Fibroblast of skin of left quadriceps (primary cell): ENCODE results near the gene NT5DC3.

Source experiments
- DNase-seq, 2 experiments: peaks; one replicate each; pipeline ENCODE4 v3.0.0-alpha.2; 2013; ENCODE audit warnings: low read depth in 2 of 2

The NT5DC3 gene

DNA sequence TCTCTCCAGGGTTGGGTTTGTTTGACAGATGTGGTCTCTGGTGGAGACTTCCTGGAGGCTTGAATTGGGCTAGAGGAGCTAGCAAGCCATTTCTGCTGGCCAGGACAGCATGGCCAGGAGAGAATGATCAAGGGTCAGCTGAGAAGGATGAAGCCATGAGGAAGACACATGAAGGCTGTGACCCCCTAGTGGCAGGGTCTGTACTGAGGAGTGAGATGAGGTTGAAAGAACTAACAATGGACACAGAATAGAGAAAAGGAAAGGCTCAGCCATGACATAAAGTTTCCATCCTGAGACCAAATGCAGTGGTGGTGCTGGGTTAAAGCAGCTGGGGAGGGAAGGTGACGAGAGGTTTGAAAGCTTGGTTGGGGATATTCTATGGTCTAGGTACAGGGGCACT, 89.9 kb downstream of the NT5DC3 start:
- no peak for DNase-seq

DNA sequence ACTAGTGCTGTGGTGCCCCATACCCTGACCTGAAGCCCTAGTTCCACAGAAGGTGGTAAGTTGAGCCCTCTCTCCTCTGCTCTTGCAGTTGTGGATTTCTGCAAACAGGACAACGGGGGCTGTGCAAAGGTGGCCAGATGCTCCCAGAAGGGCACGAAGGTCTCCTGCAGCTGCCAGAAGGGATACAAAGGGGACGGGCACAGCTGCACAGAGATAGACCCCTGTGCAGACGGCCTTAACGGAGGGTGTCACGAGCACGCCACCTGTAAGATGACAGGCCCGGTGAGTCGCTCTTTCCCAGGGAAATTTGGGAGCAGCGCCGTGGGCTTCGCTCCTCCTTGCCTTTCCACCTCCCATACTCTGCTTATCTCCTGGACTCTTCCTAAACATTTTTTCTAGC, 92.2 kb downstream of the NT5DC3 start:
- no peak for DNase-seq

DNA sequence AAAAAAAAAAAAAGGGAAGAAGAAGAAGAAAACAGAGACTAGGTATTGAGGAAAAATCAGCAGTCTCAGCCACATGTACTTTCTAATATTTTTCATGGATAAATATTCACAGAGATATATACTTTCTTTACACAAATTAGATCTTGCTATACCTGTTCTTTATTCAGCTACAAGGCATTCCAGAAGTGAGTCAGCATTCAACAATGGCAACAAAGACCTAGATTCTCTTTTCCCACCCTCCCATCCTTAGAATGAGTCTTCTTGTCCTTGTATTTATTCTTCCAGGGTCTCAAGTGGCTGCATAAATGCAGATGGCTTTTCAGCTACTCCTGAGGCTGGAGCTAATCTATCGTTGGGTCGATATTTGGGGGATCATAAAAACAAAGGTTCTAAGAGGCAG, 93.0 kb downstream of the NT5DC3 start:
- no peak for DNase-seq

DNA sequence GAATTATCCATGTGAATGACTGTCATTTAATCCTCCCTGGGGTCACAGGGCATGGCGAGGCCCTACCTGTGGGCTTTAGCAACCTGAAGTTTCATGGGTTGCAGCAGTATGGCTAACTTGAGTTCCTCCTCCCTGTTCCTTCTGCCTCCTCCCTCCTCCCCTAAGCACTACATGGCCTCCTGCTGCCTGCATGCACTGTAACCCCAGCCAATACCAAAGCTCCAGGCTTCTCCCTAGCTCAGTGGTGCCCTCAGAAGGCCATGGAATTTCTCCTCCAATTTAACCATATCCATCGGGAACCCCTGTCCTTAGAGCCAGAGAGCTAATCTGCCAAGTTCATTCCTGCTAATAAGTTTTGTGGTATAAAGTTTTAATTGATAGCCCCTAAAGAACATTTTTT, 95.1 kb downstream of the NT5DC3 start:
- DNase-seq: no peak

DNA sequence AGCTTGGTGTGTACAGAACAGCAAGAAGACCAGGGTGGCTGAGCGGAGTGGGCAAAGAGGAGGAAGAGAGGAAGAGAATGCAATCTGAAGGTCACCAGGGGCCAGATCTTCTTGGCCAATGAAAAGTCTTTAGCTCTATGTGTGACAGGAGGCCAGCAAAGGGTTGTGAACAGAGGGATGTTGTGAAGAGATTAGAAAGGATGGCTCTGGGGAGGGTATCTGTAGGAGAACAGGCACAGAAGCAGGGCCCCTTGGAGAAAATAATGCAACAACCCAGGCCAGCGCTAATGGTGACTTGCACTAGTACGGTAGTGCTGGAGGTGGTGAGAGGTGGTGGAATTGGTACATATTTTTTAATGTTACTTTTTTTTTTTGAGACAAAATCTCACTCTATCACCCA, 97.2 kb downstream of the NT5DC3 start:
- no peak for DNase-seq

DNA sequence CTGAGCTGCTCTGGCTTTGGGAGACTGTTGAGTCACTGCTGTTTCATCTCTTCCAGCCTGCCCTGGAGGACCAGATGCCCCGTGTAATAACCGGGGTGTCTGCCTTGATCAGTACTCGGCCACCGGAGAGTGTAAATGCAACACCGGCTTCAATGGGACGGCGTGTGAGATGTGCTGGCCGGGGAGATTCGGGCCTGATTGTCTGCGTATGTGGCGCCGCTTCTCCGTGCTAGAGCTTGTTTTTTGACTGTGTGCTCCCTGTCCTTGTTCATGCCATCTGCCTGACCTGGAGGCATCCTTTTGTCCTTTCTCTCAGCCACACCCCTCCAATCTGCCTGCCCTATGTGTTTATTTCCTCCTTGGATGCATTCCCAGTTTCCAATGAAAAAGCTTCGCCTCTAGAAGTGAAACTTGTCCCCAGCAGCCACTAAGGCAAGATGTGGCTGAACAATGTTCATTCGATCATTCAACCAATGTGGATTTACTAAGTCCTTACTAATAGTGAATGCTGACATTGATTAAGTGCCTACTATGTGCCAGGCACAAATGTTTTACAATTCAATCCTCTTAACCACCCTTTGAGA, 98.6 kb downstream of the NT5DC3 start:
- DNase-seq: no peak

DNA sequence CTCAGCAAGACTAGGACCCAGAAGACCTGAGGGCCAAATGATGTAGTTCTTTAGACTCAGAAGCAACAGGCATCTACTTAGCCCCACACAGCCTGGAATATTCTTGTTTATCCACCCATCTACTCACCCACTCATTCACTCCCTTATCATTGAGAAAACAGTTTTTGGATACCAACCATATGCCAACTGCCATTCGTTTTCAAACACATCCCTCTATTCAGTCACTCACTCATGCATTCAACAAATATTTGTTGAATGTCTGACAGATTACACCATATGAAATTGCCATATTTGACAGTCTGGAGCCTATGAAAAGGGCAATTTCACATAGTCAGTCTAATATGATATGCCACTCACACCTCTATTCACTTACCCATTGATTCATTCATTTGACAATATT, 103.2 kb downstream of the NT5DC3 start:
- DNase-seq: no peak

DNA sequence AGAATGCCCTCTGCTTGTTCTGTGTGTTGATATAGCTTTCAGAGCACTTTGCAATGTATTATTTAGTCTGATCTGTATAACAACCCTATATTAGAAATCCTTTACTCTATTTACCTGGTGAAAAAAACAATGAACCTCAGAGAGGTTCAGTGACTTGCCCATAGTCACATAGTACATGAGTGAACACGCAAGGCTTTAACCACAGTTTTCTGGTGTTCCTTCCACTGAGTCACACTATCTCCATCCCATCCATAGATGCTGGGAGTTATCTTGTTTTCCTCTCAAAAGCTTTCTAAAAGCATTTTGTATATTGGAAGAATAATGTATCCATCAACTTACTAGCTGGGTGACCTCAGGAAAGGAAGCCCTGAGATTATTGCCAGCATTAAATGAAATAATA, 104.5 kb downstream of the NT5DC3 start:
- DNase-seq: no peak

DNA sequence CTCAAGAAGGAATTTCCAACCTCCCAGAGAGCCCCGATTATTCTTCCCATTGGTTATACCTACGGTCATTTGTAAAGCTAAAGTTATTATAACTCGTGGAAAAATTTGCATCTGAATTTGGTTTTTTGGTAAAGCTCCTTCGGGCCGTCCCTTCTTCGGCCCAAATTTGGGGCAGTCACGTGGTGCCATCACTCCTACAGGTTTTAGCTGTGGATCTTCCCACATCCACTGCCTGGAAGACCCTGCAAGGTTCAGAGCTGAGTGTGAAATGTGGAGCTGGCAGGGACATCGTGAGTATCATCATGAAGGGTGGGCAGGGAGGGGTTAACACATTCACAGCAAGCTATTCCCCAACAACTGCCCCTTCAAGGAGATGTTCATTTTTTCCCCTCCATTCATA, 105.7 kb downstream of the NT5DC3 start:
- DNase-seq: no peak

DNA sequence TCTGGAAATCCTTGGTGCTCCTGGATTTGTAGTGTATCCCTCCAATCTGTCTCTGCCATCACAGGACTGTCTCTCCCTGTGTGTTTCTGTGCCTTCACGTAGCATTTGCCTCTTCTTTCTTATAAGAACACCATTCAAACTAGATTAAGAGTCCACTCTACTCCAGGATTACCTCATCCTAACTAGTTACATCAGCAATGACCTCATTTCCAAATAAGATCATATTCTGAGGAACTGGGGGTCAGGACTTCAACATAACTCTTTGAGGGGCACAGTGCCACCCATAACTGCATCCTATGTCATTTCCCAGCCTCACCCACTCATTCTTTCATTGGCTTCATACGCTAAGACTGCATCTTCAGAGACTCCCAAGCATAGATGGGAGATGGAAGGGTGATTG, 106.2 kb downstream of the NT5DC3 start:
- DNase-seq: no peak

DNA sequence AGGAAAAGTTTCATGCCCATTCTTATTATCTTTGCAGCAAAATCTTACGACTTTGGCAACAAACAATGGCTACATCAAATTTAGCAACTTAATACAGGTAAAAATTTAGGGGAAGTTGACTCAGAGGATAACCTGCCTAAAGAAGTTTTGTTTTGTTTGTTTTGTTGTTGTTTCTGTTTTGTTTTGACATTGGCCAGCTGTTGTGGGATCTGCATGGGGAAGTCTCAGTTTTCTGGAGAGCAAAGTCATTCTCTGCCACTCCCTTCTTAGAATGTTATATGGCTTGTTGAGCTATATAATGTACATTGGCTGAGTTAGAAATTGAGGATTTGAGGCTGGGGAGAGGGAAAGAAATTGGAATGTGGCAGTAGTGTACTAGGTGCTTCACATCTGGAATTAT, 109.5 kb downstream of the NT5DC3 start:
- DNase-seq: no peak

DNA sequence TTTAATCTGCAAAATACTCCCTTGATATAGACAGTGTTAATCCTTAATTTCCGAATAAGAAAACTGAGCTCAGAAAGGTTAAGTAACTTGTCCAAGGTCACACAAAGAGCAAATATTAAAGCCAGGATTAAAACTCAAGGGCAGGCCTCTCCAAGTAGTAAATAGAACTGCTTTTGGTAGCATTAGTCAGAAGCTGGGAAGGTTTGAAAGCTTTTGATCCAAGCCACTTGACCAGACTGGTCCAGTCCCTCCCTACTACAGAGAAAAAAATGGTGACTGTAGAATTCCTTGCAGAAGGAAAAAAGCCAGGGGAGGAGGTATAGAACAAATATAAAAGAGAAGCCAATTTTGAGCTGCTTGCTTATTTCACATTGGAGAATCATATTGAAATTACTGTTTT, 111.5 kb downstream of the NT5DC3 start:
- no peak for DNase-seq

DNA sequence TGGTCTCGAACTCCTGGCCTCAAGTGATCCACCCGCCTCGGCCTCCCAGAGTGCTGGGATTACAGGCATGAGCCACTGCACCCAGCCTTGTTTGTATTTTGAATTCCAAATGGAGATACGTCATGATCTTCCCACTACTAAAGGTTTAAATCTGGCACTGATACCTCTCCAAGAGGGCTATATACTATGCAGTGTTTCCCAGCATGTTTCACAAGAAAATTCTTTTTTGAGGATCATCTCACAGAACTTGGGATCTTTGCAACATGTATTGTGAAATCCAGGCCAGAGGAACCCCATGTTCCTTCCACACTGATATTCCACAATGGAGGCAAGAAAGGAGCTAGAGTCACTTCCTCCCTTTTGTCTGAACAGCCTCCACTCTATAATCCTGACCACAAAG, 112.7 kb downstream of the NT5DC3 start:
- no peak for DNase-seq

DNA sequence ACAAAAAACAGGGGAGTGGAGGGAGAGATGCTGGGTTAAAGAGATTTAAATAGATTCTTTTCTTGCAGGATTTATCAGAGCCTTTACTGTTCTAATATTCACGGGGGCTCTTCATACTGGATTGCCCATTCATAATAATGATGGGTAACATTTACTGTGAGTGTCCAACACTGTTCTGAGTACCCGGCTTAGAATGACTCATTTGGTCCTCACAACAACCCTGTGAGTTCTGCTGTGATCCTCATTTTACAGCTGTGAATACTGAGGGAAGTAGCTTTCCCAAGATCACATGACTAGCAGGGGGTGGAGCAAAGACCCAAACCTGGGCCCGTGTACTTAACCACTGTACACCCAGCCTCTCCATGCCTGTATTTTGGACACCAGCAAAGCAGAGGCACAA, 113.4 kb downstream of the NT5DC3 start:
- DNase-seq: no peak

DNA sequence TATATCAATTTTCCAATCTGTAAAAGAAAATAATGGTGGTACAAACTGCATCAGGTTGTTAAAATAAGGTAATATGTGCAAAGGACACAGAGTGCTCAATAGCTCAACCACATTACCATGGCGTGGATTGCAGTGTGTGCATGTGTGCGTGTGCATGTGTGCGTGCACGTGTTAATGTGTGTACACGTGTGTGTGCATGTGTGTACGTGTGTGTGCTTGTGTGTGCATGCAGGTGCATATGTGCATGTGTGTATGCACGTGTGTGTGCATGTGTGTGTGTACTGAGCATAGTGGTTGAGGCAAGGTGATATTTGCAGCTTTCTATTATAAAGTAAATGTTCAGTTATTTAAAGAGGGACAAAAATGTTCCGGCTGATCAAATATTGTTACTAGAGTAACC, 115.6 kb downstream of the NT5DC3 start:
- no peak for DNase-seq
